Measurements from ENCODE around the gene KCTD7.
"Not testable (repeated sequence)": the region's sequence is repeated elsewhere in the genome, so short reads cannot be mapped to it uniquely, and the experiment has no call there.

DNA sequence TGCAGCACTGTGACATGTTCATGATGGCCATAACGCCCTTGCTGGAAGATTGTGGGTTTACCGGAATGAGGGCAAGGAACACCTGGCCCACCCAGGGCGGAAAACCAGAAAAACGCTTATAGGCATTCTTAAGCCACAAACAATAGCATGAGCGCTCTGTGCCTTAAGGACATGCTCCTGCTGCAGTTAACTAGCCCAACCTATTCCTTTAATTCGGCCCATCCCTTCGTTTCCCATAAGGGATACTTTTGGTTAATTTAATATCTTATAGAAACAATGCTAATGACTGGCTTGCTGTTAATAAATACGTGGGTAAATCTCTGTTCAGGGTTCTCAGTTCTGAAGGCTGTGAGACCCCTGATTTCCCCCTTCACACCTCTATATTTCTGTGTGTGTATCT lies 34.6 kb upstream of the KCTD7 start:
- not testable (repeated sequence) for TF ChIP-seq CTCF (IDR thresholded peaks at IDR 0.05; ENCODE audit: low read depth, low read length); EZH2phosphoT487 (IDR thresholded peaks at IDR 0.05; ENCODE audit: low read depth)

Measured in OCI-LY3 (cell line).